ENCODE measurements around the gene CYP1A2. TPM values are rescaled to one million over a fixed set of nuclear protein-coding genes. Genes with fewer than 3 reads are reported as not detected.

Gene CYP1A2
- total and polyA plus RNA-seq, 2 of the 13 experiments (the other 11 are each of a cell fraction or from before 2014, with no cell fraction given) = 0.07 TPM; not detected in 1

- peak; percentile 83 for TF ChIP-seq THRA (CRISPR knock-in tag; IDR thresholded peaks at IDR 0.05; ENCODE audit: borderline replicate concordance)
- peak; percentile 54; the same call in 1 of the 2 replicates for TF ChIP-seq SP5 (CRISPR knock-in tag; IDR thresholded peaks at IDR 0.05; ENCODE audit: borderline replicate concordance, low read depth)
- TF ChIP-seq ZBTB10 (CRISPR knock-in tag; IDR thresholded peaks at IDR 0.05; ENCODE audit: borderline replicate concordance) = 0 out of 2 replicates have a peak, but pooled peaks have one; percentile 70
- TF ChIP-seq ATM (IDR thresholded peaks at IDR 0.05; ENCODE audit: borderline replicate concordance) = no peak
- no peak for TF ChIP-seq ZNF816 (CRISPR knock-in tag; IDR thresholded peaks at IDR 0.05; ENCODE audit: borderline replicate concordance)
- no peak for TF ChIP-seq ZNF224 (CRISPR knock-in tag; IDR thresholded peaks at IDR 0.05)
- TF ChIP-seq TBP (CRISPR knock-in tag; IDR thresholded peaks at IDR 0.05) = no peak
- TF ChIP-seq HMGA1 (CRISPR knock-in tag; conservative IDR thresholded peaks at IDR 0.05) = no peak
- TF ChIP-seq THAP9 (CRISPR knock-in tag; IDR thresholded peaks at IDR 0.05; ENCODE audit: borderline replicate concordance) = peak; percentile 57; the same call in 1 of the 2 replicates
- TF ChIP-seq ZBTB38 (CRISPR knock-in tag; IDR thresholded peaks at IDR 0.05) = peak; percentile 63; the same call in 1 of the 2 replicates
- TF ChIP-seq SAFB2 (CRISPR knock-in tag; IDR thresholded peaks at IDR 0.05; ENCODE audit: borderline replicate concordance, low read depth) = no peak
- TF ChIP-seq FOXP1 (IDR thresholded peaks at IDR 0.05) = no peak
- TF ChIP-seq FOXP1 (CRISPR knock-in tag; IDR thresholded peaks at IDR 0.05) = peak; percentile 65
- TF ChIP-seq MIER3 (CRISPR knock-in tag; IDR thresholded peaks at IDR 0.05; ENCODE audit: borderline replicate concordance) = peak; percentile 80; the same call in 1 of the 2 replicates
- no peak for TF ChIP-seq SIX4 (CRISPR knock-in tag; IDR thresholded peaks at IDR 0.05)
Observed at GRCh38 chr15:74730619-74731316, 17.9 kb upstream of the CYP1A2 start (continued).
